Body of pancreas (tissue), 4 donors: ENCODE results near the gene PRDM10.

Experiments
- CTCF ChIP-seq, 7 experiments: fragments of 450-650 bp in 4 of 7; fragments of 200-600 bp in 3 of 7; sonication (generic) in 3 of 7; IDR thresholded peaks; one replicate each; pipeline ENCODE4 v1.5.1; 2016 to 2019; ENCODE audit warnings: antibody characterized with exemption in 7 of 7
- POLR2A ChIP-seq, 3 donors: fragments of 450-650 bp; IDR thresholded peaks; one replicate each; pipeline ENCODE4 v1.6.1; 2016; ENCODE audit warnings: antibody characterized with exemption in 3 of 3, mild to moderate bottlenecking in 2 of 3

- TF ChIP-seq CTCF (IDR thresholded peaks at IDR 0.05) (no peak), POLR2A (IDR thresholded peaks at IDR 0.05) (no peak)
Observed at GRCh38 chr11:129975543-129975942, 27.1 kb downstream of the PRDM10 start.
